ENCODE data around the gene COG3. TPM values are rescaled to one million over a fixed set of nuclear protein-coding genes. Genes with fewer than 3 reads are reported as not detected.

Gene COG3
- total and polyA plus RNA-seq, 10 of the 15 experiments (the other 5 are each of a cell fraction or from before 2014, with no cell fraction given): 6.1 to 35.1 (median 22.6) TPM

DNA sequence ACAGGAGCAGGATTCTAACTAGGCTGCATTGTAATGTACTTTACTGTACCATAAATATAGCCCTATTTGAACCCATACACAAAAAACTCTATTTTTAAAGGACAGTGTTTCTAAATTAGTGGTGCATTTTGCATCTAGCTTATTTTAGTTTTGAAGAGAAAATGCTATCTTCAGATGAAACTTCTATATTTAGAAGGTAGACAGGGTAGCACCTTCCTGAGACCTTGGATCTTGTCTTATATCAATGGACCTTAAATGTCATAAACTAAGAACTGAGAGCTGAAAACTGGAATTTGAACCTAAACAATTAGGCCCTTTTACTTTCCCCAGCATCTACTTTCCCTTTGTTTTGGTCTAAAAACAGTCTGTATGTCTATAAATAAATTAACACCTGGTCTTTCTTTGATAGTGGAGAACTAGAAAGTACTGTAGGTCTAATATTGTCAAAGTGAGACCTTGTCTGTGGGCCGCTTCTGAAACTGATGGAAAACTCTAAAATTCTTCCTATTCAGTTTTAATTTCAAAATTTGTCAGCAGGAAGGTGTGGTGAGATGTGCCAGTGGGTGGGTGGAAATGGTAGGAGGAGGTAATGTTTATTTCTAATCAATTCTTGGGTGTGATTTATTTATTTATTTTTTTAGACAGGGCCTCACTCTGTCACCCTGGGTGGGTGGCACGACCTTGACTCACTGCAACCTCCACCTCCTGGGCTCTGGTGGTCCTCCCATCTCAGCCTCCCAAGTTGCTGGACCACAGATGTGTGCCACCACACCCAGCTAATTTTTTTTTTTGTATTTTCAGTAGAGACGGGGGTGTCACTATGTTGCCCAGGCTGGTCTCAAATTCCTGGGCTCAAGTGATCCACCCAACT is 10.1 kb downstream of the COG3 start (continued):
- TF ChIP-seq STAT3 (IDR thresholded peaks at IDR 0.05; ENCODE audit: low read depth, low read length) (no peak), CBX5 (IDR thresholded peaks at IDR 0.05; ENCODE audit: low read depth) (no peak; the same call in 1 of the 2 replicates), YBX1 (IDR thresholded peaks at IDR 0.05) (no peak), MEF2A (IDR thresholded peaks at IDR 0.05; ENCODE audit: insufficient read depth, low read depth, low read length) (peak; percentile 64)

GRCh38 chr13:45479661-45480060 is 14.9 kb downstream of the COG3 start:
- RAD21 ChIA-PET (ENCODE audit: unreplicated experiment): no interaction called here
- FAIRE-seq (no peak), DNase-seq (ENCODE audit: low read depth, low spot score) (no peak), ATAC-seq (no peak)
- H3K27ac ChIP-seq (ENCODE audit: control insufficient read depth, insufficient read depth): no peak overlapping the region
- CTCF ChIA-PET: interaction anchor here (0.9 kb wide), 1 partner anchor 109 kb away, joined by 3 read pairs; no protein-coding TSS in a partner anchor
- no TSS peak for BruUV-seq (replicated peaks)
- TF ChIP-seq IKZF1 (conservative IDR thresholded peaks at IDR 0.05): no peak
- no peak for TF ChIP-seq CBFB (IDR thresholded peaks at IDR 0.05; ENCODE audit: low read depth)
- TF ChIP-seq TAF1 (IDR thresholded peaks at IDR 0.05; ENCODE audit: borderline replicate concordance, low read depth, low read length): no peak
- no peak overlapping the region for H2AFZ ChIP-seq (ENCODE audit: control insufficient read depth, low read depth, low read length)
- peaks cover 0 to 39% of the 10 kb centered on the region in 2 experiments; a peak in 3 of 4 replicates for H3K36me3 ChIP-seq (ENCODE audit: control insufficient read depth in 2 of 2, insufficient read depth in 2 of 2, low read length in 1 of 2)
- H3K27me3 ChIP-seq (replicated peaks in 1 of 2; ENCODE audit: control insufficient read depth in 2 of 2, insufficient read depth in 2 of 2, low read length in 1 of 2): no peaks in the 10 kb centered on the region
- SMC1A ChIA-PET (ENCODE audit: uncharacterized antibody, unreplicated experiment): no interaction called here
- H3K9ac ChIP-seq (ENCODE audit: control insufficient read depth, insufficient read depth, low read length): no peak overlapping the region
- POLR2A ChIA-PET: no interaction called here
- intact Hi-C loops (cut with micrococcal nuclease; ENCODE audit: unreplicated experiment): no loop called here
- H3K79me2 ChIP-seq (ENCODE audit: control insufficient read depth, insufficient read depth, low read length): peaks cover 12% of the 10 kb centered on the region
- no peaks in the 10 kb centered on the region for H4K20me1 ChIP-seq (ENCODE audit: control insufficient read depth, insufficient read depth)
- no peaks in the 10 kb centered on the region for H3K9me3 ChIP-seq (replicated peaks; ENCODE audit: control insufficient read depth, insufficient read depth, low read length)
- no peak overlapping the region for H3K4me2 ChIP-seq (ENCODE audit: control insufficient read depth, insufficient read depth)
- no peak overlapping the region for H3K4me3 ChIP-seq
- in situ Hi-C loops (cut with MboI): no loop called here
- WGBS (ENCODE audit: insufficient coverage, insufficient replicate concordance, low lambda C conversion rate, missing lambda C conversion rate): 98% methylated on average over 2 of the region's 2 CpGs
- peaks cover 10% of the 10 kb centered on the region for H3K4me1 ChIP-seq (ENCODE audit: control insufficient read depth, insufficient read depth, low read length)
